ENCODE measurements around the gene SLC12A7.

- TF ChIP-seq POLR2A (IDR thresholded peaks at IDR 0.05) (no peak), CTCF (IDR thresholded peaks at IDR 0.05) (no peak)
Observed at GRCh38 chr5:1130218-1130946, 18.5 kb upstream of the SLC12A7 start.
